Gastroesophageal sphincter (tissue), 4 donors: ENCODE data around the gene SIGLEC15. TPM values are rescaled to one million over a fixed set of nuclear protein-coding genes. Genes with fewer than 3 reads are reported as not detected.

Experiments used
- ATAC-seq: fragments of 150-250 bp; one replicate; pipeline ENCODE4 v1.9.1; 2016; ENCODE audit warnings: mild to moderate bottlenecking, moderate library complexity
- H3K27ac ChIP-seq, 4 donors: fragments of 200-600 bp; sonication (generic) in 3 of 4; 1 replicate in 3 of 4; 2 replicates in 1 of 4; pipeline ENCODE4 v1.5.1; 2016 to 2019
- H3K27me3 ChIP-seq: fragments of 200-600 bp; sonication (generic); one replicate; pipeline ENCODE4 v1.5.1; 2019
- H3K36me3 ChIP-seq, 2 donors: fragments of 200-600 bp; sonication (generic); one replicate each; pipeline ENCODE4 v1.5.1; 2019; ENCODE audit warnings: control low read depth in 1 of 2
- H3K4me1 ChIP-seq, 3 donors: fragments of 200-600 bp; sonication (generic); 1 replicate in 2 of 3; 2 replicates in 1 of 3; pipeline ENCODE4 v1.5.1; 2016 to 2019; ENCODE audit warnings: control low read depth in 2 of 3
- H3K4me3 ChIP-seq, 2 donors: fragments of 200-600 bp; sonication (generic); one replicate each; pipeline ENCODE4 v1.5.1; 2019; ENCODE audit warnings: mild to moderate bottlenecking in 1 of 2, moderate library complexity in 1 of 2
- H3K9me3 ChIP-seq, 3 donors: fragments of 200-600 bp; sonication (generic); one replicate each; pipeline ENCODE4 v1.5.1; 2017 to 2019; ENCODE audit warnings: control low read depth in 2 of 3
- CTCF ChIP-seq, 4 experiments: fragments of 200-600 bp in 2 of 4; fragments of 450-650 bp in 2 of 4; sonication (generic) in 1 of 4; IDR thresholded peaks; one replicate each; pipeline ENCODE4 v1.5.1; 2017 to 2019; ENCODE audit warnings: antibody characterized with exemption in 4 of 4, mild to moderate bottlenecking in 2 of 4, moderate library complexity in 2 of 4
- EP300 ChIP-seq: sonication (generic); formaldehyde crosslinking; IDR thresholded peaks from one replicate; pipeline ENCODE4 v1.6.1; 2017; ENCODE audit warnings: antibody characterized with exemption, mild to moderate bottlenecking
- POLR2A ChIP-seq, 2 donors: fragments of 450-650 bp; IDR thresholded peaks; one replicate each; pipeline ENCODE4 v1.6.1; 2017; ENCODE audit warnings: antibody characterized with exemption in 2 of 2, mild to moderate bottlenecking in 2 of 2, moderate library complexity in 1 of 2
- POLR2AphosphoS5 ChIP-seq: sonication (generic); formaldehyde crosslinking; IDR thresholded peaks from one replicate; pipeline ENCODE4 v1.6.1; 2017; ENCODE audit warnings: antibody characterized with exemption
- WGBS, 2 donors: methylation state at CpG; one replicate each; pipeline ENCODE4 v1.1.5; 2018; ENCODE audit warnings: low coverage in 1 of 2; 5-methylcytosine and 5-hydroxymethylcytosine counted together
- total RNA-seq, 4 donors: library from RNA; depleted of rRNA; stranded (reverse); fragments of >200 nt; gene quantifications; one replicate each; pipeline ENCODE4 v1.1.0, GENCODE V29; 2016

SIGLEC15 gene
- total RNA-seq, 4 donors from 2014 or later, result 0.52 TPM; not detected in 3

DNA sequence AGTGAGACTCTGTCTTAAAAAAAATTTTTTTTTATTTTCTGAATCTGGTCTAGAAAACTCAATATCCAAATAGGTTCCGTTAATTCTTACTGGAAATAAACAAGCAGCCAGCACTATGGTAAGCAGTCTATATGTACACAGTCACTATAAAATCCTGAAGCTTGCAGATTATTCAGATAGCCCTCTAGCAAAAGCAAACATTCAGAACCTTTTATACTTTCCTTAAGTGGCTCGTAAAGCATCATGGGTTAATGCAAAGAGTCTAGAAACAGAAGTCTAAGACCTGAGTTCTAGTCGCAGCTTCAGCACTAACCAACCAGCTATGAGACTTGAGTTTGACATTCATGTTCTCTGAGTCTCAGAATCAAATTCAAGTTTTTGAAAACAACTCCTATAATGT lies 51.9 kb downstream of the SIGLEC15 start:
- no peaks in the 10 kb centered on the region for H3K27me3 ChIP-seq
- peaks cover 0 to 6% (median 0%) of the 10 kb centered on the region in 3 donors for H3K4me1 ChIP-seq
- ATAC-seq, result no peak
- TF ChIP-seq POLR2AphosphoS5, result no peak
- no peak for TF ChIP-seq EP300
- TF ChIP-seq POLR2A (IDR thresholded peaks at IDR 0.05), result no peak
- TF ChIP-seq CTCF (IDR thresholded peaks at IDR 0.05), result no peak
- H3K36me3 ChIP-seq, result peaks cover 0 to 92% of the 10 kb centered on the region in 2 donors
- H3K9me3 ChIP-seq, result no peaks in the 10 kb centered on the region
- no peak overlapping the region for H3K4me3 ChIP-seq
- no peak overlapping the region for H3K27ac ChIP-seq
- 86 to 90% methylated on average over 3 of the region's 3 CpGs for WGBS, 2 donors

DNA sequence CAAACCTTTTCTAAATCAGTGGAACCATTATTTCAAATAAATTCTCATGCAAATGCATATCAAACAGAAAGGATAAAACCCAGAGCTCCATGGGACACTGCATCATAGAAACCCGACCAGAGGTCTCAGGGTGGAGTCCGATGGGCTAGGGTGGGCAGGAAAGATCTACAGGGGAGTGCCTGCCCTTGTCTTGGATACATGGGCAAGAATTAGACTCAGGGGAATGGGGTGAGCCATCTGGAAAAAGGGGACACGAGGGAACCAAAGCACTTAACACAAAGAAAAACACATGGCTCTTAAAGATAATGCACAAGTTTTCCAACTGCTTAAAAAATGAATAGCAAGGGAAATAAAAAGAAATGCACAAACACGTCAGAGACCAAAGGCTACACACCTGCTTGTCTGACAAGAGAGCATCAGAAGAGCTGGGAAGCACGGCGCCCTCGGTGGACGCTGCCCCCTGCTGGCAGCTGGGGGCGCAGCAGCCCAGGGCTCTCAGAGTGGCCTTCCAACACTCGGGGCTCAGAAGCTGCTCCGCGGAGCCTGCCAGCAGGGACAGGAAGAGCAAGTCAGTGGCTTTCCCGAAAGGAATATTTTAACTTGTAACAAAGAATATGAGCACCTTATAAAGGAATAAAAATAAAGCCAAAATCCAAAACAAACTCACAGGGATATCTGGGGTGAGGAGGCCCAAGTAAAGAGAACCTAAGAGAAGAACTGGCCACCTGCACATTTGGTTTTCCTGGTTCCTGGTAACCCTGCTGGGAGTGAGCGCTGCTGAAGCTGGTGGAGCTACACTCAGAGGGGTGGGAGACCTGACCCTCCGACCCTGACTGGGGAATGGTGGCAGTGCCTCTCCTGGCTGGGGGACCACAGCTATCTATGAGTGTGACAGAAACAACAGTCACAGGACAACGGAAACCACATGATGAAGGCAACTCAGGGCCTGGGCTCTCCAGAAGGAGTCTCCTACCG lies 54.5 kb downstream of the SIGLEC15 start:
- Histone ChIP-seq H3K27ac (peak overlapping the region in 1 of 4 donors; percentile 10), H3K27me3 (no peaks in the 10 kb centered on the region), H3K36me3 (peaks cover 0 to 91% of the 10 kb centered on the region in 2 donors), H3K9me3 (no peaks in the 10 kb centered on the region), H3K4me3 (no peak overlapping the region), H3K4me1 (peaks cover 0 to 6% (median 0%) of the 10 kb centered on the region in 3 donors)
- peak; percentile 82 for ATAC-seq
- 32 to 71% methylated on average over 1 to 14 of the region's 17 CpGs for WGBS, 2 donors
- no peak for TF ChIP-seq POLR2A (IDR thresholded peaks at IDR 0.05)
- peak; percentile 92 to 98 (median 96) for TF ChIP-seq CTCF (IDR thresholded peaks at IDR 0.05)
- no peak for TF ChIP-seq POLR2AphosphoS5
- no peak for TF ChIP-seq EP300

- no peak for ATAC-seq
- no peak for TF ChIP-seq POLR2AphosphoS5
- no peak for TF ChIP-seq POLR2A (IDR thresholded peaks at IDR 0.05)
- no peak for TF ChIP-seq CTCF (IDR thresholded peaks at IDR 0.05)
- no peak for TF ChIP-seq EP300
- Histone ChIP-seq H3K4me3 (no peak overlapping the region), H3K27ac (no peak overlapping the region), H3K4me1 (peaks cover 0 to 6% (median 0%) of the 10 kb centered on the region in 3 donors), H3K27me3 (no peaks in the 10 kb centered on the region), H3K9me3 (no peaks in the 10 kb centered on the region), H3K36me3 (peaks cover 0 to 90% of the 10 kb centered on the region in 2 donors)
- WGBS, 2 donors, result 81 to 100% methylated on average over 3 of the region's 3 CpGs
Observed at GRCh38 chr18:45880876-45881558, 55.5 kb downstream of the SIGLEC15 start.

DNA sequence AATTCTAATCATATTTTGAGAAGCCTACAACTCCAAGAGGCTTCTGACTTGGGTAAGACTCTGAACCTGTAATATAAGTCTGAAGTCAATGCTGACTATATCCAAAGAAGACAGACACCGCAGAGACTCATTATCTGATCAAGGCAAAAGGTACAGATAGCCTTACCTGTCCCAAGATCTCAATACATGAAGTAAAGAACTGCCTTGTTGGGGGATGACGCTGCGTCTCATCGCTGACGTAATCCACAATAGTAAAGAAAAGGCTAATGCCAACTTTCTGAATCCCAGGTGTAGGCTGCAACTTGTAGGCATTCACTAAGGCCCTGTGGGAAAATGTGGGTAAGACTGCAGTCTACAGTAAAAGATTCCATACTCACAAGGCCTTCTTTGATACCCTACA lies 62.1 kb downstream of the SIGLEC15 start:
- no peaks in the 10 kb centered on the region for H3K4me1 ChIP-seq
- H3K27me3 ChIP-seq, result no peaks in the 10 kb centered on the region
- no peak for TF ChIP-seq POLR2A (IDR thresholded peaks at IDR 0.05)
- TF ChIP-seq EP300, result no peak
- TF ChIP-seq POLR2AphosphoS5, result no peak
- no peak for TF ChIP-seq CTCF (IDR thresholded peaks at IDR 0.05)
- no peak overlapping the region for H3K27ac ChIP-seq
- H3K9me3 ChIP-seq, result no peaks in the 10 kb centered on the region
- no peak for ATAC-seq
- WGBS, 2 donors, result 98 to 100% methylated on average over 4 to 5 of the region's 5 CpGs
- no peak overlapping the region for H3K4me3 ChIP-seq
- peaks cover 0 to 81% of the 10 kb centered on the region in 2 donors for H3K36me3 ChIP-seq
